ENCODE measurements around the gene LTBP1. TPM values are rescaled to one million over a fixed set of nuclear protein-coding genes. Genes with fewer than 3 reads are reported as not detected.

Gene LTBP1
- total RNA-seq, 1 donor from 2014 or later, result 0.07 TPM

- intact Hi-C loops (cut with micrococcal nuclease), result loop anchor here (5.0 kb wide), 1 partner anchor 423 kb away; the partner anchor contains the start of gene LTBP1
- CTCF ChIA-PET, result no interaction called here
- H3K27me3 Mint-ChIP-seq, result no peaks in the 10 kb centered on the region
- no peaks in the 10 kb centered on the region for H3K4me1 Mint-ChIP-seq
- H3K9me3 Mint-ChIP-seq, result no peaks in the 10 kb centered on the region
- POLR2A ChIA-PET, result no interaction called here
- H3K27ac Mint-ChIP-seq, result no peak overlapping the region
- TF ChIP-seq CTCF (IDR thresholded peaks at IDR 0.05), result no peak
- H3K36me3 Mint-ChIP-seq (ENCODE audit: low read depth), result no peaks in the 10 kb centered on the region
- H3K4me3 Mint-ChIP-seq, result no peak overlapping the region
- no peak for ATAC-seq (ENCODE audit: low read depth)
- DNase-seq, result no peak
These were observed 424.0 kb downstream of the LTBP1 start for GRCh38 chr2:33370636-33371265.

GRCh38 chr2:33371304-33372090 is 424.7 kb downstream of the LTBP1 start:
- intact Hi-C loops (cut with micrococcal nuclease), result loop anchor here (2.0 to 5.0 kb wide), 2 partner anchors 424 to 817 kb away; partner anchors contain the start of gene LTBP1

GRCh38 chr2:33372940-33373553 is 426.3 kb downstream of the LTBP1 start:
- ChIA-PET POLR2A (no interaction called here), CTCF (interaction anchor here (1.0 to 2.1 kb wide), 5 partner anchors 14 to 602 kb away, joined by 3 to 14 read pairs (median 5); no protein-coding TSS in a partner anchor)
- intact Hi-C loops (cut with micrococcal nuclease), result loop anchor here (1.0 to 5.0 kb wide), 5 partner anchors 165 to 818 kb away; partner anchors contain the start of gene LTBP1
- Mint-ChIP-seq H3K36me3 (ENCODE audit: low read depth) (no peaks in the 10 kb centered on the region), H3K9me3 (no peaks in the 10 kb centered on the region), H3K4me1 (no peaks in the 10 kb centered on the region), H3K4me3 (no peak overlapping the region), H3K27me3 (no peaks in the 10 kb centered on the region), H3K27ac (no peak overlapping the region)
- peak; percentile 52 for ATAC-seq (ENCODE audit: low read depth)
- DNase-seq, result no peak
- TF ChIP-seq CTCF (IDR thresholded peaks at IDR 0.05), result peak; percentile 84

More at GRCh38 chr2:33371304-33372090, 424.7 kb downstream of the LTBP1 start:
- Mint-ChIP-seq H3K4me3 (no peak overlapping the region), H3K36me3 (ENCODE audit: low read depth) (no peaks in the 10 kb centered on the region), H3K27ac (no peak overlapping the region), H3K9me3 (no peaks in the 10 kb centered on the region), H3K4me1 (no peaks in the 10 kb centered on the region), H3K27me3 (no peaks in the 10 kb centered on the region)
- CTCF ChIA-PET, result interaction anchor here (0.9 to 2.1 kb wide), 6 partner anchors 11 to 339 kb away, joined by 3 to 14 read pairs (median 4); no protein-coding TSS in a partner anchor
- no peak for ATAC-seq (ENCODE audit: low read depth)
- no peak for DNase-seq
- POLR2A ChIA-PET, result interaction anchor here (0.6 kb wide), 1 partner anchor 50 kb away, joined by 3 read pairs; no protein-coding TSS in a partner anchor
- TF ChIP-seq CTCF (IDR thresholded peaks at IDR 0.05), result no peak

- Mint-ChIP-seq H3K9me3 (no peaks in the 10 kb centered on the region), H3K36me3 (ENCODE audit: low read depth) (no peaks in the 10 kb centered on the region), H3K27ac (no peak overlapping the region), H3K27me3 (no peaks in the 10 kb centered on the region), H3K4me3 (no peak overlapping the region), H3K4me1 (no peaks in the 10 kb centered on the region)
- POLR2A ChIA-PET, result no interaction called here
- TF ChIP-seq CTCF (IDR thresholded peaks at IDR 0.05), result no peak
- CTCF ChIA-PET, result interaction anchor here (2.1 kb wide), 1 partner anchor 209 kb away, joined by 14 read pairs; no protein-coding TSS in a partner anchor
- no peak for DNase-seq
- ATAC-seq (ENCODE audit: low read depth), result no peak
- intact Hi-C loops (cut with micrococcal nuclease), result loop anchor here (1.0 to 5.0 kb wide), 5 partner anchors 166 to 819 kb away; partner anchors contain the start of gene LTBP1
These were observed 427.2 kb downstream of the LTBP1 start for GRCh38 chr2:33373986-33374385.

Measured in activated B cell treated with CpG ODN at 0.5 μM for 24 hours (primary cell).